HEK293T (cell line): ENCODE results near the gene DYNC2I2.

Source experiments
- CTCF ChIA-PET: fragments of 350-600 bp; formaldehyde crosslinking; extraction: SDS; loops from one replicate; lab custom pipeline; 2021; ENCODE audit warnings: antibody characterized with exemption, inconsistent platforms; lab: Yijun Ruan, JAX
- POLR2A ChIA-PET: fragments of 350-600 bp; formaldehyde crosslinking; extraction: SDS; loops from one replicate; lab custom pipeline; 2020; ENCODE audit warnings: antibody characterized with exemption, inconsistent platforms; lab: Yijun Ruan, JAX
- DNase-seq: peaks from one replicate; pipeline ENCODE4 v3.0.0; 2012; ENCODE audit warnings: mixed read lengths; ENCODE audit errors: extremely low spot score
- ARNT ChIP-seq: fragments of 450-650 bp; IDR thresholded peaks from 2 replicates; pipeline ENCODE4 v1.6.1; 2017; ENCODE audit warnings: mild to moderate bottlenecking
- BHLHE40 ChIP-seq: fragments of 450-650 bp; IDR thresholded peaks from 2 replicates; pipeline ENCODE4 v1.6.1; 2016; ENCODE audit warnings: mild to moderate bottlenecking, moderate library complexity, borderline replicate concordance
- CTBP1 ChIP-seq: fragments of 450-650 bp; IDR thresholded peaks from 2 replicates; pipeline ENCODE4 v1.6.1; 2016; ENCODE audit warnings: borderline replicate concordance
- ELF4 ChIP-seq: fragments of 450-650 bp; IDR thresholded peaks from 2 replicates; pipeline ENCODE4 v1.6.1; 2017; ENCODE audit warnings: antibody characterized with exemption
- FOXA1 ChIP-seq: fragments of 450-650 bp; IDR thresholded peaks from 2 replicates; pipeline ENCODE4 v1.6.1; 2016; ENCODE audit warnings: mild to moderate bottlenecking
- FOXK2 ChIP-seq: fragments of 450-650 bp; IDR thresholded peaks from 2 replicates; pipeline ENCODE4 v1.6.1; 2016; ENCODE audit warnings: mild to moderate bottlenecking
- FOXM1 ChIP-seq: fragments of 450-650 bp; IDR thresholded peaks from 2 replicates; pipeline ENCODE4 v1.6.1; 2017; ENCODE audit warnings: mild to moderate bottlenecking, borderline replicate concordance
- HDGF ChIP-seq: fragments of 450-650 bp; IDR thresholded peaks from 2 replicates; pipeline ENCODE4 v1.6.1; 2017; ENCODE audit warnings: antibody characterized with exemption, borderline replicate concordance
- L3MBTL2 ChIP-seq: fragments of 450-650 bp; conservative IDR thresholded peaks from 2 replicates; pipeline ENCODE4 v1.6.1; 2016; ENCODE audit warnings: mild to moderate bottlenecking
- LEF1 ChIP-seq: fragments of 450-650 bp; IDR thresholded peaks from 2 replicates; pipeline ENCODE4 v1.6.1; 2017; ENCODE audit warnings: mild to moderate bottlenecking, borderline replicate concordance
- NFRKB ChIP-seq: fragments of 450-650 bp; IDR thresholded peaks from 2 replicates; pipeline ENCODE4 v1.6.1; 2016; ENCODE audit warnings: mild to moderate bottlenecking, moderate library complexity
- PKNOX1 ChIP-seq: fragments of 450-650 bp; IDR thresholded peaks from 2 replicates; pipeline ENCODE4 v1.6.1; 2016
- SP1 ChIP-seq: fragments of 450-650 bp; IDR thresholded peaks from 2 replicates; pipeline ENCODE4 v1.6.1; 2017
- SUZ12 ChIP-seq: fragments of 450-650 bp; IDR thresholded peaks from 2 replicates; pipeline ENCODE4 v1.6.1; 2016; ENCODE audit warnings: mild to moderate bottlenecking
- TARDBP ChIP-seq: fragments of 450-650 bp; IDR thresholded peaks from 2 replicates; pipeline ENCODE4 v1.6.1; 2016
- ZNF384 ChIP-seq: fragments of 450-650 bp; IDR thresholded peaks from 2 replicates; pipeline ENCODE4 v1.6.1; 2016

The DYNC2I2 gene

DNA sequence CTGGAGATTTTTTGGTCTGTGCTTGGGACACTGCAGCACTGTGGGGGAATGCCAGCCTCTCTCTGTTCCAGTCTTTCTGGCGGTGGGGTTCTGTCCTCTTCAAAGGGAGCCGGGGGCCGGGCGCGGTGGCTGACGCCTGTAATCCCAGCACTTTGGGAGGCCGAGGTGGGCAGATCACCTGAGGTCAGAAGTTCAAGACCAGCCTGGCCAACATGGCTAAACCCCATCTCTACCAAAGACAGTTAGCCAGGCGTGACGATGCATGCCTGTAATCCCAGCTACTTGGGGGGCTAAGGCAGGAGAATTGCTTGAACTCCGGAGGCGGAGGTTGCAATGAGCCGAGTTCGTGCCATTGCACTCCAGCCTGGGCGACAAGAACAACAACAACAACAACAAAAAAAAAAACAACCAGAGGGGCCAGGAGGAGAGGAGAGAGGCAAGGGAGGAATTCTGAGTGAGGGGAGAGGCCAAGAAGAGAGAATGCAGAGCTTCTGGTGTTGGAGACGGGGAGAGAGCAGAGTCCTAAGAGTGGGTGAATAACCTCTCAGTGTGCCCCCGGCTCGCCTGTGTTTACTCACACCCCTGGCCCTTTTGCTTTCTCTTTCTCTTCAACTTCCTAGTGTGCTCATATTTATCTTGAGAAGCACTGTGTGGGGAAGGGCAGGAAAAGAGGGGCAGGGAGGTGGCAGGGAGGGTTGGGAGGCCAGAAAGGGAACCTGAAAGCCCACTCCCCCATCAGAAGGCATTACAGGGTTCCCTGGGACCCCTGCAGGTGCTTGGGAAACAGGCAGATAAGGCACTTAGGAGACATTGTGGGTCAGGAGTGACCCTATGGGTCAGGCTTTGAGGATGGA is 29.2 kb upstream of the DYNC2I2 start:
- DNase-seq, result no peak
- POLR2A ChIA-PET, result no interaction called here
- TF ChIP-seq NFRKB (no peak), FOXK2 (no peak), ELF4 (no peak), SP1 (no peak), TARDBP (no peak), L3MBTL2 (no peak), FOXM1 (no peak), LEF1 (no peak), ZNF384 (no peak), BHLHE40 (no peak), CTBP1 (no peak), SUZ12 (no peak)
- CTCF ChIA-PET, result interaction anchor here (0.9 to 1.4 kb wide), 2 partner anchors 10 to 16 kb away, joined by 3 to 4 read pairs; partner anchors contain the start of gene PKN3

DNA sequence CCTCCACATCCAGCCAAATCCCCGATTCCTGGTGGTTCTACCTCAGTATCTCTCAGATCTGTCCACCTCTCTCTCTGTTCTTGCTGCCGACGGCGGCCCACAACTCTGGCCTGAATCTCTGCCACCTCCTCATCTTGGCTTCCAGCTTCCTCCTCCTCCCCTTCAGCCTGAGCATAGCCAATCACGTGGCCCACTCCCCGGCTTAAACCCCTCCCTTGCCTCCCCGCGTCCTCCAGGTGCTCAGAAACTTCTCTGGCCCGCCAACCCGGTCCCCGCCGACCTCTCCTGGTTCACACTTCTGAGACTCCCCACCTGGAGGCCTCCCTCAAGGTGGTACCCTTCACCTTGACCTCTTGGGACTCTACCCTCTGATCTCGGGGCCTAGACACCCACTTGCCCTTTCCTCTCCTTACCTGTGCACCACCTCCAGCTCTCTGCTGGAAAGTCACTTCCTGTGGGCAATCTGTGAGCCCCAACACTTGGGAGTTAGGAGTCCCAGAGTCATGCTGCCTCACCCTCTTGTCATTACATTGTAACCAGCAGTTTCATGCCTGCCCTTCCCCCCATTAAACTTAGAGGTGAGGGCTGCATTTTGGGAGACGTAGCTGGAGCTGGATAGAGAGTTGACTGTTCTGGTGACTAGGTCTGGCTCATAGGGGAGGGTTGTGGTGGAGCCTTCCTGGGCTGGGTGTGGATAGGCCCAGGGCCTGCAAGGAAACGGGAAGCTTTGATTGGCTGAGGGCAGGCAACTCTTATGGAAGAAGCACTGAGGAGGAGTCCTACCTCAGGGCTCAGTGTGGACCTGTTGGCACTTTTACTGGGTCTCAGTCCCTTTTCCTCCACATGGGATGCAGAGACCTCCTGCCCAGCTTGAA is 27.9 kb upstream of the DYNC2I2 start:
- TF ChIP-seq HDGF (no peak), PKNOX1 (no peak), L3MBTL2 (no peak), TARDBP (no peak), ARNT (no peak), SP1 (no peak), FOXA1 (no peak), ZNF384 (no peak), CTBP1 (no peak), BHLHE40 (no peak), SUZ12 (no peak), ELF4 (no peak)
- CTCF ChIA-PET, result interaction anchor here (0.6 to 1.4 kb wide), 3 partner anchors 11 to 17 kb away, joined by 3 to 4 read pairs (median 3); partner anchors contain the start of gene PKN3
- POLR2A ChIA-PET, result interaction anchor here (0.6 to 1.9 kb wide), 18 partner anchors 9 to 347 kb away, joined by 3 to 21 read pairs (median 5); partner anchors contain the start of genes DYNC2I2 and PKN3
- peak; percentile 69 for DNase-seq

DNA sequence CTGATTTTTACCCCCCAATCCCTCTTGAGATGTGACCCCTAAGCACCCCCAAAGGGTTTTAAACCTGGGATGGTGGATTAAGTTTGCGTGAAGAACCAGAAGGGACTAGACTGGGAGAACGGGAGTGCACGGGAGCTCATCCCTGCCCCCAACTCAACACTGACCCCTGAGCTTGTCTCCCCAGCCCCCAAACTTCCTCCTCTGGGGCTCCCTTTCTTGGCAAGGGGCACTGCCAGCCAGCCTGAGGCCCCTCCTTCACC is 27.3 kb upstream of the DYNC2I2 start:
- no peak for DNase-seq
- TF ChIP-seq LEF1, result no peak
- no peak for TF ChIP-seq ZNF384
- no peak for TF ChIP-seq FOXM1
- no peak for TF ChIP-seq FOXA1
- no peak for TF ChIP-seq TARDBP
- no peak for TF ChIP-seq CTBP1
- no peak for TF ChIP-seq ELF4
- TF ChIP-seq BHLHE40, result no peak
- no peak for TF ChIP-seq SUZ12
- no peak for TF ChIP-seq SP1
- no peak for TF ChIP-seq HDGF

DNA sequence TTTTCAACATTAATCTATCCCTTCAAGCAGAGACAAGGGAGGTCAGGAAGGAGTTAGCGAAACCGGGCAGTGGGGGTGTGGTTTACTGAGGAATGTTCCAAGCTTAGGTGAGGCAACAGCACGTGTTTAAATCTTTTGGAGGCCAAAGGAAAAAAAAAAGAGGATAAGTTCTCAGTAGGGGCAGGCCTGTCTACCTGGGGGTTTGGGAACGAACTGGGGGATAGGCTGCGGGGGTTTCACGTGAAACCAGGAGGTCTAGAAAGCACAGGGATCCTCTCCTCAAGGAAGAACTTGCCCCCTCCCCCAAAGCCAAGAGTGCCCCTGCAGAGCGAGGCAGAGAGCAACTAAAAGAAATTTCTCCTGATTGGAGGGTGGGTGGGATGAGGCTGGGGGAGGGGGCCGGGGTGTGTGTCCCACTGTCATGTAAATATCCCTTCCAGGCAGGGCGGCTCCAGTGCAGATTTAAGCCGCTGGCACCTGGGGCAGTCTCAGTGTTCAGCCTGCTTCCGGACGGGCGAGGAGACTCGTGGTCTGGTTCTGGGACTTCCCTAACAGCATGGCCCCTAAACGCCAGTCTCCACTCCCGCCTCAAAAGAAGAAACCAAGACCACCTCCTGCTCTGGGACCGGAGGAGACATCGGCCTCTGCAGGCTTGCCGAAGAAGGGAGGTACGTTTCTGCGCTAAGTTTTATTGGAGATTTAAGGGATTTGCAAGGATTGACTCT is 26.9 kb upstream of the DYNC2I2 start:
- DNase-seq, result peak; percentile 41
- ChIA-PET CTCF (interaction anchor here (0.6 kb wide), 1 partner anchor 105 kb away, joined by 4 read pairs; no protein-coding TSS in a partner anchor), POLR2A (interaction anchor here (0.6 to 1.9 kb wide), 18 partner anchors 9 to 268 kb away, joined by 3 to 21 read pairs (median 5); partner anchors contain the start of genes DYNC2I2 and PKN3)
- TF ChIP-seq ELF4 (no peak), L3MBTL2 (peak; percentile 70)

More for the DNA sequence above, 27.3 kb upstream of the DYNC2I2 start:
- ChIA-PET CTCF (no interaction called here), POLR2A (interaction anchor here (0.6 to 1.9 kb wide), 18 partner anchors 9 to 268 kb away, joined by 3 to 21 read pairs (median 5); partner anchors contain the start of genes DYNC2I2 and PKN3)

DNA sequence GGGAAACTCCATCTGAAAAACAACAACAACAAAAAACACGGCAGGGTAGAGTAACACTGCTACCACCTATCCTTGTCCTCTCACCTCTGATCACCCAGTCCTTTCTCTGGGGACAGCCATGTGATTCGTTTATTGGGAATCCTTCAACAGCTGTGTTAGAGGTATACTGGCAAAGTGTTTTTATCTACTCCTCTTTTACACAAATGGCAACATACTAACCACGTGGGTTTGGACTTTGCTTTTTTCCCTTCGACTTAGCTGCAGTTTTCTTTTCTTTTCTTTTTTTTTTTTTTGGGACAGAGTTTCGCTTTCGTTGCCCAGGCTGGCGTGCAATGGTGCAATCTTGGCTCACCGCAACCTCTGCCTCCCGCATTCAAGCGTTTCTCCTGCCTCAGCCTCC is 21.1 kb upstream of the DYNC2I2 start:
- CTCF ChIA-PET, result no interaction called here

More for the DNA sequence above, 21.1 kb upstream of the DYNC2I2 start:
- TF ChIP-seq LEF1 (no peak), CTBP1 (no peak), SP1 (no peak), SUZ12 (no peak), ARNT (no peak), L3MBTL2 (no peak), BHLHE40 (no peak), PKNOX1 (no peak), FOXA1 (no peak), ZNF384 (no peak), ELF4 (no peak), HDGF (no peak), FOXK2 (no peak), FOXM1 (no peak), NFRKB (no peak), TARDBP (no peak)
- no peak for DNase-seq
- POLR2A ChIA-PET, result no interaction called here
